DND-41 (cell line): Measurements from ENCODE around the gene FASN.

ENCODE experiments used
- CTCF ChIP-seq: IDR thresholded peaks from 2 replicates; pipeline ENCODE4 v1.5.1; 2012; ENCODE audit warnings: borderline replicate concordance, low read length, moderate library complexity, mild to moderate bottlenecking; ENCODE audit not compliant: poor library complexity, severe bottlenecking; ENCODE audit errors: extremely low read depth
- EZH2 ChIP-seq: IDR thresholded peaks from 3 replicates; pipeline ENCODE4 v1.6.1; 2012; ENCODE audit warnings: borderline replicate concordance, low read depth, mild to moderate bottlenecking, moderate library complexity, low read length, inconsistent platforms; ENCODE audit not compliant: severe bottlenecking

GRCh38 chr17:82090549-82091263 lies 7.3 kb downstream of the FASN start:
- no peak for TF ChIP-seq EZH2
- no peak for TF ChIP-seq CTCF
